ENCODE measurements around the gene FAM72A. TPM values are rescaled to one million over a fixed set of nuclear protein-coding genes. Genes with fewer than 3 reads are reported as not detected.
"Not testable (repeated sequence)": the region's sequence is repeated elsewhere in the genome, so short reads cannot be mapped to it uniquely, and the experiment has no call there.

The FAM72A gene
- total and polyA plus RNA-seq, 5 experiments from 2014 or later: 0.28 to 1.1 (median 0.38) TPM; not detected in 2

DNA sequence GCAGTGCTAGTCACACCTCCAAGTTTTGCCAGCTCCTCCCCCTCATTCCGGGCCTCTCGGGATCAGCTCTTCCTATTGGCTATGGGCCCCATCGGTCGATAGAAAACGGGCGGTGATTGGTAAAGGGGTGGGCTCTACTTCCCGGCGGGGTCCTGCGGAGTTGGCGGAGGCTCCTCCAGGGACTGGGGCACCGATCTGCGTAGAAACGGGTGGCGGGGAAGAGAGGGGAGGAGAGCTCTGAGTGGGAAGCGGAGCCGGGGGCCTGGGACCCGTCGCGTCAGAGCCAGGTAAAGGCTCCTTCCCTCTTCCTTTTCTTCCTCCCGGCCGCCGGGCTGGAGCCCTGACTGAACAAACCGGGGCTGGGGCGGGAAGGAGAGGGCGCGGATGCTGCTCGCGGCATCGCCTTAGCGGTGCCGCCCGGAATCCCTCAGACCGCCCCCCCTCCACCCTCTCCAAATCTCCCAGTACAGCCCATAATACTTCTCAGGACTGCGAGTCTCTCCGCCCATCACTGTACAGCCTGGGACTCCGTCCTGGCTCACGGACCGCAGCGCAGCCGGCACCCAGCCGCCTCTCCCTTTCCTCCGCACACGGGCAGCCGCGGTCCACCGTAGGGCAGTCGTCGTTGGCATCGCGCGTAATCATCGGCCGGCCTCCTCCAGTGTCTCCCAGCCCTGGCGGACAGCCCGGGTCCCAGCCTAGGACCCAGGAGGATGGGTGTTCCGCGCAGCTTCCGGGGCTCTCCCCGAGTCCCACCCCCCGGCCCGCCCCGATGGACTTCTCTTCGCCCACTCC, 922 bp upstream of the FAM72A start, which contains the start of gene SRGAP2:
Gene SRGAP2, plus strand, starts transcription at position 178 of the 795 bp plus-strand sequence. CDS start 2,430 bp downstream, outside the sequence.
- peak within 1 kb of the TSS; percentile 71 to 87 (median 80) for H3K4me3 Mint-ChIP-seq
- peak in 1 of 2 donors; percentile 3 for ATAC-seq
- H3K27me3 Mint-ChIP-seq, POLR2A ChIA-PET, H3K4me1 Mint-ChIP-seq, H3K36me3 Mint-ChIP-seq, H3K9me3 Mint-ChIP-seq: not testable (repeated sequence)
- peak in 9 of 10 donors; percentile 5 to 66 (median 50) for DNase-seq
- H3K27ac Mint-ChIP-seq: peak within 1 kb of the TSS in 4 of 10 donors; percentile 3 to 91 (median 54)

GRCh38 chr1:206196748-206197424, 5.8 kb downstream of the FAM72A start:
- DNase-seq, H3K4me3 Mint-ChIP-seq, H3K36me3 Mint-ChIP-seq, H3K4me1 Mint-ChIP-seq, POLR2A ChIA-PET, ATAC-seq, H3K27me3 Mint-ChIP-seq, H3K27ac Mint-ChIP-seq, H3K9me3 Mint-ChIP-seq: not testable (repeated sequence)

- H3K27ac Mint-ChIP-seq, H3K36me3 Mint-ChIP-seq, H3K4me1 Mint-ChIP-seq, H3K9me3 Mint-ChIP-seq, H3K4me3 Mint-ChIP-seq, ATAC-seq, POLR2A ChIA-PET, H3K27me3 Mint-ChIP-seq, DNase-seq: not testable (repeated sequence)
These were observed 7.5 kb downstream of the FAM72A start for GRCh38 chr1:206195182-206195581.

GRCh38 chr1:206186826-206187225, 15.8 kb downstream of the FAM72A start:
- ATAC-seq, POLR2A ChIA-PET, DNase-seq, H3K9me3 Mint-ChIP-seq, H3K4me3 Mint-ChIP-seq, H3K36me3 Mint-ChIP-seq, H3K27ac Mint-ChIP-seq, H3K4me1 Mint-ChIP-seq, H3K27me3 Mint-ChIP-seq: not testable (repeated sequence)

DNA sequence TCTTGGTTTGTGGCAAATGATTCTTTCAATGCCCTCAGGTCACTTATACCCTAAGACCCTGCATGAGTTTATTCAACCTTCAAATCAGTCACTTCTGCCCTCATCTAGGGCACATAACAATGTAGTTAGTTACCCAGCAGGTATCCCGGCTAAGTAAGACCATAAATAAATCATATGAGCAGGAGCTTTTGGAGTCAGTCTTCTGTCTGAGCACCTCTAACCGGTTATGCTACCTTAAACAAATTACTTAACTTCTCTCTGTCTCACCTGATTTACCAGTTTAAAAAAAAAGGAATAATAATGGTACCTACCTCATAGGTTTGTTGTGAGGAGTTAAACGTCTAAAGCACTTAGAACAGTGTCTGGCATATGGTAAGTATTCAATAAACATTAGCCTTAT, 16.9 kb downstream of the FAM72A start:
- DNase-seq, H3K9me3 Mint-ChIP-seq, H3K4me1 Mint-ChIP-seq, POLR2A ChIA-PET, H3K4me3 Mint-ChIP-seq, H3K27me3 Mint-ChIP-seq, H3K27ac Mint-ChIP-seq, H3K36me3 Mint-ChIP-seq, ATAC-seq: not testable (repeated sequence)

DNA sequence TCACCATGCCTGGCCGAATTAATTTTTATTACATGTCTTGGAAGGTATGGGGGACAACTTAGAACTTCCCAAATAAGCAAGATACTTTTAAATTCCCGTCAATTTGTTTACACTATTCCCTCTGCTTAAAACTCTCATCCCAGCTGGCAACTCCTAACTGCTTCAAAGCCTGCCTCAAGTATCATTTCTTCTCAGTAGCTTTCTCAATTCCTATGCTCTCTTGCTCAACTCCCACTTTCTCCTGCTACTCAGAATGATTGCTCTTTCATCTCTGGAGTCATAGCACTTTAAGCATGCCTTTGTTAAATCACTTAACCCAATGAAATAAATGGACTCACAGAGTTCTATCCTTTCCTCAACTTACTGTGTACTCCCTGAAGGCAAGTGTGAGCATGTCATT, 18.9 kb downstream of the FAM72A start:
- H3K9me3 Mint-ChIP-seq, ATAC-seq, H3K27ac Mint-ChIP-seq, POLR2A ChIA-PET, H3K36me3 Mint-ChIP-seq, H3K4me1 Mint-ChIP-seq, H3K4me3 Mint-ChIP-seq, H3K27me3 Mint-ChIP-seq, DNase-seq: not testable (repeated sequence)

- H3K4me1 Mint-ChIP-seq, DNase-seq, POLR2A ChIA-PET, ATAC-seq, H3K27me3 Mint-ChIP-seq, H3K27ac Mint-ChIP-seq, H3K9me3 Mint-ChIP-seq, H3K36me3 Mint-ChIP-seq, H3K4me3 Mint-ChIP-seq: not testable (repeated sequence)
These were observed 20.0 kb downstream of the FAM72A start for GRCh38 chr1:206182368-206183317.

DNA sequence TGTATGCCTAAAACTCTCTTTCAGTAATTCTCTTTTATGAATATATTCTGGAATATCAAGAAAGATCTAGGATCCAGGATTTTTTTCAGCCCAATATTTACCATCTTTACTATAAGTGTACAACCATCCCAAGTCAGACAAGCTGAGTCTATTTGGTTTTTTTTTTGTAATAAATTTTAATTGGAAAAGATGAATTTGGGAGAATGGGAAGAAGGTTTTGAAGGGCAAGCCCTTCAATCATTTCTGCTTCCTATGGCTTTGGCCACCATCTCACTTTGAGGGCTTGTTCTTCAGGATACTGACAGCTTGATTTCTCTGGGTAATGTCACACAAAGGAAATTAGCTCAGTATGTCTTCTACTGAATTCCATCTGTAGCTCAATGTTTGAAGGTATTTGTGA, 23.0 kb downstream of the FAM72A start:
- H3K4me1 Mint-ChIP-seq, POLR2A ChIA-PET, H3K27me3 Mint-ChIP-seq, DNase-seq, H3K36me3 Mint-ChIP-seq, H3K4me3 Mint-ChIP-seq, H3K27ac Mint-ChIP-seq, H3K9me3 Mint-ChIP-seq, ATAC-seq: not testable (repeated sequence)

GRCh38 chr1:206178061-206178989, 24.3 kb downstream of the FAM72A start:
- H3K27me3 Mint-ChIP-seq, H3K27ac Mint-ChIP-seq, POLR2A ChIA-PET, H3K9me3 Mint-ChIP-seq, DNase-seq, H3K4me1 Mint-ChIP-seq, H3K4me3 Mint-ChIP-seq, H3K36me3 Mint-ChIP-seq, ATAC-seq: not testable (repeated sequence)

- DNase-seq, H3K4me3 Mint-ChIP-seq, H3K36me3 Mint-ChIP-seq, ATAC-seq, H3K4me1 Mint-ChIP-seq, H3K9me3 Mint-ChIP-seq, POLR2A ChIA-PET, H3K27me3 Mint-ChIP-seq, H3K27ac Mint-ChIP-seq: not testable (repeated sequence)
These were observed 26.5 kb downstream of the FAM72A start for GRCh38 chr1:206176114-206176502.

DNA sequence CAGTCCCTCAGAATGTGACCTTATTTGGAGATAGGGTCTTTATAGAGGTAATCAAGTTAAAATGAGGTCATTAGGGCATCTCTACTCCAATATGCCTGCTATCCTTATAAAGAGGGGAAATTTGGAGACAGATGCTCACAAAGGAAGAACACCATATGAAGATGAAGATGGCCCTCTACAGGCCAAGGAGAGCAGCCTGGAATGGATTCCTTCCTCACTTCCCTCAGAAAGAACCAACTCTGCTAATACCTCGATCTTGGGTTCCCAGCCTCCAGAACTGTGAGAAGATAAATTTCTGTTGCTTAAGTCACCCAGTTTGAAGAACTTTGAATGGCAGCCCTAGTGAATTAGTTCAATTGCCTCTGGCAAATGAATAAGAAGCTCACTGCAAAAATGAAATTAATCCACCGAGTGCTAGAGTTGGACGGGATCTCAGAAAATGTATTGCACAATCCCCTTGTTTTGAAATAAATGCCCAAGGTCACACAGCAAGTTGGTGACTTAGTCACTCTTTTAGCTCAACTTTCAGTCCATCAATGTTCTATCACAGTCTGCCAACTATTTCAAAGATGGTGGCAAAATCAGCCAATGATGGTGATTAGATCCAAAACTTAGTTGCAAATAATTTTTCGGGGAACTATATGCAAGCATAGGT, 27.1 kb downstream of the FAM72A start:
- H3K27me3 Mint-ChIP-seq, H3K4me1 Mint-ChIP-seq, H3K36me3 Mint-ChIP-seq, H3K9me3 Mint-ChIP-seq, POLR2A ChIA-PET, H3K27ac Mint-ChIP-seq, ATAC-seq, DNase-seq, H3K4me3 Mint-ChIP-seq: not testable (repeated sequence)

Measured in naive thymus-derived CD8-positive, alpha-beta T cell (primary cell).